MCF 10A (cell line): Measurements from ENCODE around the gene STXBP6. TPM values are rescaled to one million over a fixed set of nuclear protein-coding genes. Genes with fewer than 3 reads are reported as not detected.

Experiments used
- BruUV-seq: library from RNA; stranded (reverse); fragments of 400-500 nt; replicated peaks from 2 replicates; lab custom pipeline; 2021; lab: Mats Ljungman, UMichigan
- CTCF ChIA-PET: fragments of 300-600 bp; sonication (Branson Sonifier 250); formaldehyde crosslinking; extraction: SDS; loops from one replicate; lab custom pipeline; 2021; ENCODE audit warnings: antibody characterized with exemption, inconsistent platforms; lab: Yijun Ruan, JAX
- POLR2A ChIA-PET: fragments of 300-600, 350-650 bp; sonication (Branson Sonifier 250); formaldehyde crosslinking; extraction: SDS; loops from one replicate; lab custom pipeline; 2020; ENCODE audit warnings: antibody characterized with exemption, inconsistent platforms; lab: Yijun Ruan, JAX
- DNase-seq: peaks from one replicate; pipeline ENCODE4 v3.0.0-alpha.2; 2018; ENCODE audit not compliant: unreplicated experiment
- H3K27ac Mint-ChIP-seq: one replicate; pipeline ENCODE4 v1.8.0; 2022; ENCODE audit warnings: mild to moderate bottlenecking, low read depth, mixed read lengths; ENCODE audit not compliant: unreplicated experiment
- H3K27me3 Mint-ChIP-seq: one replicate; pipeline ENCODE4 v1.8.0; 2022; ENCODE audit warnings: mixed read lengths; ENCODE audit not compliant: insufficient read depth, unreplicated experiment
- H3K36me3 Mint-ChIP-seq: one replicate; pipeline ENCODE4 v1.8.0; 2022; ENCODE audit warnings: mild to moderate bottlenecking, moderate library complexity, mixed read lengths; ENCODE audit not compliant: insufficient read depth, unreplicated experiment
- H3K4me1 Mint-ChIP-seq: one replicate; pipeline ENCODE4 v1.8.0; 2022; ENCODE audit warnings: mixed read lengths; ENCODE audit not compliant: insufficient read depth, unreplicated experiment
- H3K4me3 Mint-ChIP-seq: one replicate; pipeline ENCODE4 v1.8.0; 2022; ENCODE audit warnings: mild to moderate bottlenecking, moderate library complexity, mixed read lengths; ENCODE audit not compliant: unreplicated experiment
- H3K9me3 Mint-ChIP-seq: one replicate; pipeline ENCODE4 v1.8.0; 2022; ENCODE audit warnings: mixed read lengths; ENCODE audit not compliant: unreplicated experiment
- intact Hi-C: fragments of 100-400 bp; cut with micrococcal nuclease; formaldehyde crosslinking; loops from 2 replicates; pipeline ENCODE4 v1.14.1; 2022
- total RNA-seq: library from RNA; stranded (reverse); gene quantifications from 2 replicates; pipeline ENCODE4 v1.2.3, GENCODE V29; 2022
- TF ChIP-seq, protein P1 (sequence below): fragments of 200-600 bp; IDR thresholded peaks from one replicate; pipeline ENCODE4 v1.8.0; 2022; ENCODE audit warnings: antibody characterized with exemption, mild to moderate bottlenecking; ENCODE audit not compliant: unreplicated experiment

The STXBP6 gene
- total RNA-seq, 1 experiment from 2014 or later, result not detected

DNA sequence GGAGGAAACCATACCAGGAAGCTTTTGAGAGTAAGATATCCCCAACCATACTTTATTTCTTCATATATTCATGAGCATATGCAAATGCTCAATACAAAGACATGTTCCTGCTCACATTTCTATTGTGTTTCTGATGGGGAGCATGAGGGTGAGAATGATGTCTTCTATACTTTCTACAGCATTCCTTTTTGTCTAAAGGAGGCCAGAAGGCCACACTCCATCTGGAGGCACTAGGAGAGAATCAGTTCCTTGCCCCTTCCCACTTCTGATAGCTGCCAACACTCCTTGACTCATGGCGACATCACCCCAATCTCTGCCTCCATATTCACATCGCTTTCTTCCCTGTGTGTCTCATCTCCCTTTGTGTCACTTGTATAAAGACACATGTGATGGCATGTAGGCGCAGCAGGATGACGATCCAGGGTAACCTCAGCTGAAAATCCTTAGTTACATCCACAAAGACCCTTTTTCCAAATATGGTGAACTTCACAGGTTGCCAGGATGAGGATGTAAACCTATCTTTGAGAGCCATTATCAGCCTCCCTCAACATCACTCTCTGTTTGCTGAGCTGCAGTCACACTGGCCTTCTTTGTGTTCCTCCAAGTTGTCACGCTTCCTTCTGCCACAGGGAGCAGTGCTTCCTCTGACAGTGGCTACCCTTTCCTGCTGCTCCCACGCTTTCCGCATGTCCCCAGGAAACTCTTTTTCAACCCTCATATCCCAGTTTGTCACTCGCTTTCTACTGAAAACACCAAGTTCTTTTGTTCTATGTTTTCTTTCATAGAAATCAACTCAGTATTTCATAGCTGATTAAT is 96.9 kb downstream of the STXBP6 start:
- intact Hi-C loops, result no loop called here
- TF ChIP-seq, protein P1, sequence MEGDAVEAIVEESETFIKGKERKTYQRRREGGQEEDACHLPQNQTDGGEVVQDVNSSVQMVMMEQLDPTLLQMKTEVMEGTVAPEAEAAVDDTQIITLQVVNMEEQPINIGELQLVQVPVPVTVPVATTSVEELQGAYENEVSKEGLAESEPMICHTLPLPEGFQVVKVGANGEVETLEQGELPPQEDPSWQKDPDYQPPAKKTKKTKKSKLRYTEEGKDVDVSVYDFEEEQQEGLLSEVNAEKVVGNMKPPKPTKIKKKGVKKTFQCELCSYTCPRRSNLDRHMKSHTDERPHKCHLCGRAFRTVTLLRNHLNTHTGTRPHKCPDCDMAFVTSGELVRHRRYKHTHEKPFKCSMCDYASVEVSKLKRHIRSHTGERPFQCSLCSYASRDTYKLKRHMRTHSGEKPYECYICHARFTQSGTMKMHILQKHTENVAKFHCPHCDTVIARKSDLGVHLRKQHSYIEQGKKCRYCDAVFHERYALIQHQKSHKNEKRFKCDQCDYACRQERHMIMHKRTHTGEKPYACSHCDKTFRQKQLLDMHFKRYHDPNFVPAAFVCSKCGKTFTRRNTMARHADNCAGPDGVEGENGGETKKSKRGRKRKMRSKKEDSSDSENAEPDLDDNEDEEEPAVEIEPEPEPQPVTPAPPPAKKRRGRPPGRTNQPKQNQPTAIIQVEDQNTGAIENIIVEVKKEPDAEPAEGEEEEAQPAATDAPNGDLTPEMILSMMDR, result no peak
- Mint-ChIP-seq H3K4me1 (no peaks in the 10 kb centered on the region), H3K27me3 (no peaks in the 10 kb centered on the region), H3K4me3 (no peak overlapping the region), H3K27ac (no peak overlapping the region), H3K36me3 (no peaks in the 10 kb centered on the region), H3K9me3 (peaks cover 6% of the 10 kb centered on the region)
- BruUV-seq, result no TSS peak
- DNase-seq, result no peak
- POLR2A ChIA-PET, result no interaction called here
- CTCF ChIA-PET, result no interaction called here

DNA sequence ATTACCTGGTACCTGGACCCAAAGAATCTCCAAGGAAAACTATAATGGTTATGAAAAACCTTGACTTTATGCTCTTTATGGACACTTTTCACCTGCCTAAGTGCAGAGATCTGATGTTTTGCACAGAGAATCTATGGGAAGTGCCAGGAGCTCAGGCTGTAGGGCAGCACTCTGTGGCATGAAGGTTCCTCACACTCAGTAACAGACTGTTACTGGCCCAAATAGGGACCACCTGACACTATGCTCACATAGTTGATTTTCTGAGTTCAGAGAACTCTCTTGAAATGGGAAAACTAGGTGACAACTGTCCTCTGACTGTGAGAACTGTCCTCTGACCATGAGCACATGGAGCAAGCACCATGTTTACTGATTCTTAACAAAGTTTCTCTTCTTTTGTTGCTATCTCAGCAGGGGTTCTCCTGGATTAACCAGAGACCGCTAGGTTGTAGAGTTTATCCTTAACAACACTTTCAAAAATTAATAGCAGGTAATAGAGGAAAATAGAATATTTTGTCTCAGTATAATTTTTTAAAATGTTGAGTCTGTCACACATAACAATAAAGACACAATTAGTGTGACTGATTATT is 101.6 kb downstream of the STXBP6 start:
- TF ChIP-seq, protein P1, result no peak
- H3K36me3 Mint-ChIP-seq, result no peaks in the 10 kb centered on the region
- ChIA-PET POLR2A (no interaction called here), CTCF (no interaction called here)
- H3K9me3 Mint-ChIP-seq, result peaks cover 10% of the 10 kb centered on the region
- H3K4me1 Mint-ChIP-seq, result no peaks in the 10 kb centered on the region
- no TSS peak for BruUV-seq
- H3K27ac Mint-ChIP-seq, result no peak overlapping the region
- intact Hi-C loops, result no loop called here
- DNase-seq, result no peak
- no peak overlapping the region for H3K4me3 Mint-ChIP-seq
- no peaks in the 10 kb centered on the region for H3K27me3 Mint-ChIP-seq

DNA sequence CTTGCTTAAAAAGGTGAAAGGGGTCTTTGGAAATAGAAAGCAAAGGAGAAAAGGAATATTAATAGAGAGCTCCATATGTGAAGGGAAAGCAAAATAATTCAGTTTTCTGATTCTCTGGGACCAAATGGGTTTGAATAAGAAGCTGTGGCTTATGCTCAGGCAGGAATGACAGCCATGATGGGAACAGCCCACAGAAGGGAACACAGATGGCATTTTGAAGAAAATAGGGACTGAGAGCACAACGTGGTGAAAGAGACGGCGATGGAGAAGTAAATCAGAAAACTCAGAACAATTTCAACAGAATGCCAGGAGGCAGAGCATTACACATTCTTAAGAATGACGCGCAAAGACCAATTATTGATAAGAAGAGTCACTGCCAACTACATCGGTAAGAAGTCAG is 102.8 kb downstream of the STXBP6 start:
- DNase-seq, result no peak
- Mint-ChIP-seq H3K27me3 (no peaks in the 10 kb centered on the region), H3K9me3 (peaks cover 6% of the 10 kb centered on the region), H3K36me3 (no peaks in the 10 kb centered on the region), H3K4me3 (no peak overlapping the region), H3K27ac (no peak overlapping the region), H3K4me1 (no peaks in the 10 kb centered on the region)
- ChIA-PET CTCF (no interaction called here), POLR2A (no interaction called here)
- intact Hi-C loops, result no loop called here
- TF ChIP-seq, protein P1, result no peak
- no TSS peak for BruUV-seq

DNA sequence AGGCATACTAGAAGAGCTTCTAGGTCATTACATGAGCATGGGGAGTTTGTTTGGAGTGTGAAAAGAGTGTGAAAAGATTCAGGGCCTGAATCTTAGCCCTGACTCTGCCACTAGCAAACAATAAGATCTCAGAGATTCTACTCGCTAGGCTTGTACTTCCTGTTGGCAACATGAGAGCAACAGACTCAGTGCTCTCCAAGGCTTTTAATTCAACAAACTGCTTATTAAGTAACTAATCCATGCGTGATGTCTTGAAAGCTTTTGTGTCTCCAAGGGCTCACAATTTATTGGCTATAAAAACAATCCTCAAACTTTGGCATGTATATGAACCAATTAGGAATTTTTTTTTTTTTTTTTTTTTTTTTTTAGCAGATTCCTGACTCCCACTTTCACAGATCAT is 105.1 kb downstream of the STXBP6 start:
- DNase-seq, result no peak
- Mint-ChIP-seq H3K36me3 (no peaks in the 10 kb centered on the region), H3K4me3 (no peak overlapping the region), H3K4me1 (no peaks in the 10 kb centered on the region), H3K27ac (no peak overlapping the region), H3K9me3 (peaks cover 6% of the 10 kb centered on the region), H3K27me3 (no peaks in the 10 kb centered on the region)
- ChIA-PET POLR2A (no interaction called here), CTCF (no interaction called here)
- TF ChIP-seq, protein P1, result no peak
- BruUV-seq, result no TSS peak
- intact Hi-C loops, result no loop called here
